Effector CD8-positive, alpha-beta T cell (primary cell): Measurements from ENCODE around the gene OR1B1.
"Not testable (repeated sequence)": the region's sequence is repeated elsewhere in the genome, so short reads cannot be mapped to it uniquely, and the experiment has no call there.

Experiments used
- DNase-seq: peaks from one replicate; lab custom pipeline; 2025; lab: John Stamatoyannopoulos, UW
- total RNA-seq, 4 experiments: gene quantifications; one replicate each; lab custom pipeline; 2026; lab: John Stamatoyannopoulos, UW

The OR1B1 gene
- 0 reads per million in 4 experiments for total RNA-seq

GRCh38 chr9:122657527-122657926 is at the start of gene OR1B1:
OR1B1 (minus strand) TSS chr9:122657627.
- DNase-seq: no peak

- DNase-seq: no peak
These were observed 38.3 kb upstream of the OR1B1 start for GRCh38 chr9:122695696-122696095.

- DNase-seq: no peak
These were observed 27.4 kb upstream of the OR1B1 start for GRCh38 chr9:122684851-122685250.

- no peak for DNase-seq
These were observed 15.1 kb upstream of the OR1B1 start for GRCh38 chr9:122672481-122672880.

GRCh38 chr9:122661416-122661815 is 4.0 kb upstream of the OR1B1 start, which contains the start of gene OR1L1:
OR1L1 (plus strand) TSS chr9:122661716; CDS start chr9:122661716, 0 bp downstream.
- DNase-seq: no peak

GRCh38 chr9:122656378-122656777 is 1.0 kb downstream of the OR1B1 start:
- no peak for DNase-seq

GRCh38 chr9:122642226-122642625 is 15.2 kb downstream of the OR1B1 start:
- no peak for DNase-seq

GRCh38 chr9:122619996-122620395 is 37.4 kb downstream of the OR1B1 start:
- no peak for DNase-seq

- DNase-seq: no peak
These were observed 43.1 kb downstream of the OR1B1 start, which contains the start of gene OR1Q1 for GRCh38 chr9:122614362-122614761. OR1Q1 (plus strand) TSS chr9:122614738; CDS start chr9:122614738, 0 bp downstream.

GRCh38 chr9:122609804-122610203 is 47.6 kb downstream of the OR1B1 start:
- DNase-seq: no peak

GRCh38 chr9:122606587-122606986 is 50.8 kb downstream of the OR1B1 start:
- no peak for DNase-seq

- DNase-seq: no peak
These were observed 51.7 kb downstream of the OR1B1 start for GRCh38 chr9:122605691-122606090.

- DNase-seq: not testable (repeated sequence)
These were observed 74.1 kb downstream of the OR1B1 start, which contains the start of gene OR1L8 for GRCh38 chr9:122583284-122583683. OR1L8 (minus strand) TSS chr9:122583384; CDS start chr9:122568477, 14,907 bp downstream.

- no peak for DNase-seq
These were observed 77.1 kb downstream of the OR1B1 start for GRCh38 chr9:122580360-122580759.

GRCh38 chr9:122579874-122580273 is 77.6 kb downstream of the OR1B1 start:
- DNase-seq: no peak
